Astrocyte (in vitro differentiated cells and primary cell): ENCODE measurements around the gene TMEM92. TPM values are rescaled to one million over a fixed set of nuclear protein-coding genes. Genes with fewer than 3 reads are reported as not detected.

Source experiments
- DNase-seq: peaks from one replicate; pipeline ENCODE4 v3.0.0-alpha.2; 2010; ENCODE audit warnings: low read depth
- FAIRE-seq: peaks from 2 replicates; lab custom pipeline; 2011; peaks lifted over from hg19 to GRCh38; lab: Jason Lieb, UNC
- H2AFZ ChIP-seq: 2 replicates; pipeline ENCODE4 v1.6.0; 2012; ENCODE audit warnings: low read depth, low read length, inconsistent platforms
- H3K27ac ChIP-seq: 2 replicates; pipeline ENCODE4 v1.5.1; 2011; ENCODE audit warnings: low read depth, low read length, inconsistent platforms
- H3K27me3 ChIP-seq: 2 replicates; pipeline ENCODE4 v1.6.0; 2011; ENCODE audit warnings: low read length, inconsistent platforms; ENCODE audit not compliant: insufficient read depth
- H3K36me3 ChIP-seq: 2 replicates; pipeline ENCODE4 v1.5.1; 2011; ENCODE audit warnings: low read length, inconsistent platforms; ENCODE audit not compliant: insufficient read depth
- H3K4me1 ChIP-seq: 2 replicates; pipeline ENCODE4 v1.5.1; 2011; ENCODE audit warnings: low read length, inconsistent platforms; ENCODE audit not compliant: insufficient read depth
- H3K4me2 ChIP-seq: 2 replicates; pipeline ENCODE4 v1.6.0; 2012; ENCODE audit warnings: low read length, inconsistent platforms
- H3K4me3 ChIP-seq: 2 replicates; pipeline ENCODE4 v1.5.1; 2011; ENCODE audit warnings: low read depth, mild to moderate bottlenecking, low read length, inconsistent platforms; ENCODE audit not compliant: insufficient read depth
- H3K79me2 ChIP-seq: 2 replicates; pipeline ENCODE4 v1.6.0; 2012; ENCODE audit warnings: mild to moderate bottlenecking, low read length, inconsistent platforms; ENCODE audit not compliant: insufficient read depth
- H3K9ac ChIP-seq: 2 replicates; pipeline ENCODE4 v1.6.0; 2012; ENCODE audit warnings: mild to moderate bottlenecking, low read length, inconsistent platforms
- H3K9me3 ChIP-seq: 2 replicates; pipeline ENCODE4 v1.5.1; 2012; ENCODE audit warnings: low read depth, mild to moderate bottlenecking, low read length, inconsistent platforms; ENCODE audit not compliant: insufficient read depth
- H4K20me1 ChIP-seq: 2 replicates; pipeline ENCODE4 v1.6.0; 2012; ENCODE audit warnings: low read length, inconsistent platforms; ENCODE audit not compliant: insufficient read depth
- H3K27ac Mint-ChIP-seq: one replicate; pipeline ENCODE4 v1.8.0; 2021; ENCODE audit warnings: mild to moderate bottlenecking, mixed read lengths; ENCODE audit not compliant: unreplicated experiment
- H3K27me3 Mint-ChIP-seq: one replicate; pipeline ENCODE4 v1.8.0; 2021; ENCODE audit warnings: low read depth, mixed read lengths; ENCODE audit not compliant: unreplicated experiment
- H3K36me3 Mint-ChIP-seq: one replicate; pipeline ENCODE4 v1.8.0; 2021; ENCODE audit warnings: low read depth, mixed read lengths; ENCODE audit not compliant: unreplicated experiment
- H3K4me1 Mint-ChIP-seq: one replicate; pipeline ENCODE4 v1.8.0; 2021; ENCODE audit warnings: low read depth, mixed read lengths; ENCODE audit not compliant: unreplicated experiment
- H3K4me3 Mint-ChIP-seq: one replicate; pipeline ENCODE4 v1.8.0; 2021; ENCODE audit warnings: mild to moderate bottlenecking, moderate library complexity, mixed read lengths; ENCODE audit not compliant: unreplicated experiment
- H3K9me3 Mint-ChIP-seq: one replicate; pipeline ENCODE4 v1.8.0; 2021; ENCODE audit warnings: mild to moderate bottlenecking, mixed read lengths; ENCODE audit not compliant: unreplicated experiment
- EZH2 ChIP-seq: IDR thresholded peaks from 2 replicates; pipeline ENCODE4 v1.6.1; 2012; ENCODE audit warnings: mild to moderate bottlenecking, low read length, inconsistent platforms; ENCODE audit not compliant: insufficient read depth
- total RNA-seq: library from RNA; stranded (reverse); gene quantifications from 2 replicates; pipeline ENCODE4 v1.2.1, GENCODE V29; 2021
- TF ChIP-seq, protein P1 (sequence below): IDR thresholded peaks from 2 replicates; pipeline ENCODE4 v1.5.1; 2011; ENCODE audit warnings: low read depth, mild to moderate bottlenecking, inconsistent platforms, low read length, moderate library complexity; ENCODE audit not compliant: insufficient read depth

The TMEM92 gene
- total RNA-seq, 1 donor from 2014 or later = 18.3 TPM

DNA sequence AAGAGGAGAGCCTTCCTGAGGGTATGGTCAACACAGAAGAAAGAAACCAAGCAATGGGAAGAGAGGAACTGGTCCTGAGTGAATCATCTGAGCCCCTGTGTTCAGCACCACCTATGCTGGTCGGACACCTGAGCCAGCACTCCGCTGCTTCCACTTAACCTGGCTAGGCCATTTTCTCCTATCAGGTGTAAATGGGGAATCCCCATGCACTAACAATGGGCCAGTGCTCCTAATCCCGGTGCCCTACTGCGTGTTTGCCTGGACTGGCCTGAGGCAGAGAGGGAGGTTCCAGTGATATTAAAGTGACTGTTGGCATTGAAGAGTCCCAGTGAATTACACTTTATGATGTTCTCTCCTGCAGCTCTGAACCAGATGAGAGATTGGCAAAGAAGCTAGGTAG, 37.2 kb downstream of the TMEM92 start:
- Histone ChIP-seq H3K9ac (no peak overlapping the region), H3K79me2 (no peaks in the 10 kb centered on the region), H3K27me3 (peaks cover 22% of the 10 kb centered on the region), H3K4me1 (no peaks in the 10 kb centered on the region), H2AFZ (no peak overlapping the region), H4K20me1 (no peaks in the 10 kb centered on the region), H3K27ac (no peak overlapping the region), H3K4me2 (no peak overlapping the region), H3K9me3 (no peaks in the 10 kb centered on the region), H3K4me3 (no peak overlapping the region), H3K36me3 (no peaks in the 10 kb centered on the region)
- Mint-ChIP-seq H3K27me3 (peaks cover 26% of the 10 kb centered on the region), H3K4me1 (peaks cover 5% of the 10 kb centered on the region), H3K36me3 (no peaks in the 10 kb centered on the region), H3K4me3 (no peak overlapping the region), H3K9me3 (peaks cover 8% of the 10 kb centered on the region), H3K27ac (no peak overlapping the region)
- DNase-seq (no peak), FAIRE-seq (no peak)
- TF ChIP-seq, protein P1, sequence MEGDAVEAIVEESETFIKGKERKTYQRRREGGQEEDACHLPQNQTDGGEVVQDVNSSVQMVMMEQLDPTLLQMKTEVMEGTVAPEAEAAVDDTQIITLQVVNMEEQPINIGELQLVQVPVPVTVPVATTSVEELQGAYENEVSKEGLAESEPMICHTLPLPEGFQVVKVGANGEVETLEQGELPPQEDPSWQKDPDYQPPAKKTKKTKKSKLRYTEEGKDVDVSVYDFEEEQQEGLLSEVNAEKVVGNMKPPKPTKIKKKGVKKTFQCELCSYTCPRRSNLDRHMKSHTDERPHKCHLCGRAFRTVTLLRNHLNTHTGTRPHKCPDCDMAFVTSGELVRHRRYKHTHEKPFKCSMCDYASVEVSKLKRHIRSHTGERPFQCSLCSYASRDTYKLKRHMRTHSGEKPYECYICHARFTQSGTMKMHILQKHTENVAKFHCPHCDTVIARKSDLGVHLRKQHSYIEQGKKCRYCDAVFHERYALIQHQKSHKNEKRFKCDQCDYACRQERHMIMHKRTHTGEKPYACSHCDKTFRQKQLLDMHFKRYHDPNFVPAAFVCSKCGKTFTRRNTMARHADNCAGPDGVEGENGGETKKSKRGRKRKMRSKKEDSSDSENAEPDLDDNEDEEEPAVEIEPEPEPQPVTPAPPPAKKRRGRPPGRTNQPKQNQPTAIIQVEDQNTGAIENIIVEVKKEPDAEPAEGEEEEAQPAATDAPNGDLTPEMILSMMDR = no peak
- TF ChIP-seq EZH2 = no peak

DNA sequence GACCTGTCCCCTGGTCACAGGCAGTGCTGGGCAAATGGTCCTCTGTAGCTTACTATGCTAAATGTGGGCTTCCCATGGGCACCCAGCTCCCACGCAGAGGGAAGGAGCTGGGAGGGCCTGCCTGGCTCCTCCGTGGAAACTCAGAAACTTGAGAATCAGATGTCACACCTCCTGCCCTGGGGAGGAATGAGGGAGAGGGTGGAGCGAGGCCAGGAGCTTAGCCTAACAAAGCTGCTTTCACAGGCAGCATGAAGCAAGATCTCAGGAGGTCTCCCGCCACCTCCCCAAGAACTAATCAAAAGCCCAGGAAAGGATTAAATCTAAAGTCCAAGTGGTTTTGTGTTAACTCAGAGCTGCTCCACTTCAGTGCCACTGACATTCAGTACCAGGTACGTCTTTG, 38.0 kb downstream of the TMEM92 start:
- Histone ChIP-seq H3K4me2 (no peak overlapping the region), H3K79me2 (no peaks in the 10 kb centered on the region), H3K27ac (no peak overlapping the region), H3K27me3 (peaks cover 25% of the 10 kb centered on the region), H4K20me1 (no peaks in the 10 kb centered on the region), H2AFZ (no peak overlapping the region), H3K9ac (no peak overlapping the region), H3K36me3 (no peaks in the 10 kb centered on the region), H3K9me3 (no peaks in the 10 kb centered on the region), H3K4me3 (no peak overlapping the region), H3K4me1 (no peaks in the 10 kb centered on the region)
- Mint-ChIP-seq H3K4me1 (peaks cover 5% of the 10 kb centered on the region), H3K27ac (no peak overlapping the region), H3K27me3 (peaks cover 26% of the 10 kb centered on the region), H3K36me3 (no peaks in the 10 kb centered on the region), H3K9me3 (peaks cover 8% of the 10 kb centered on the region), H3K4me3 (no peak overlapping the region)
- FAIRE-seq = no peak
- DNase-seq = no peak
- TF ChIP-seq, protein P1 = no peak
- no peak for TF ChIP-seq EZH2

DNA sequence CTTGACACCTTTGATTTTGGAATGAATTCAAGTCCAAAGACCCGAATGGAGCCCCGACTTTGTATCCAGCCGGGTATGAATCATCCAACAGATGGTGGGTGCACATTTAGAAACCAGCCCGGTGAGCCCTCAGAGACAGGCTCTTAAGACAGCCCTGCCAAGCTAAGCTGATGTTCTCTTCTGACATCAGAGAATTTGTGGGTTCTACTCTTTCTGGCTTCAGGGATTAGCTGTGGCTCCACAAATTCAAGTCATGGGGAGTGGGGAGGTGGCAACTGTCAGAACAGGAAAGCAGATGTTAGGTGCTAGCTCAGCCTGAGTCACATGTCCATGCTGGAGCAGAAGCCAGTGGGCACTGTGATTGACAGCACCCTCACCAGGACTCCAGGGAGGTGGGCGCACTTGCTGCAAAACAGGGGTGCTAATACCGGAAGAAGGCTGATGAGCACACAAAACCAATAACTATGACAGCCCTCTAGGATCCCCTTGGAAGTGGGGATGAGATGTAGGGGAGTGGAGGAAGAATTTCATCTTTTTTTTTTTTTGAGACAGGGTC, 40.3 kb downstream of the TMEM92 start:
- no peak overlapping the region for H3K27ac ChIP-seq
- Mint-ChIP-seq H3K4me3 (no peak overlapping the region), H3K9me3 (peaks cover 8% of the 10 kb centered on the region), H3K4me1 (peaks cover 5% of the 10 kb centered on the region), H3K27me3 (peaks cover 23% of the 10 kb centered on the region), H3K27ac (no peak overlapping the region), H3K36me3 (no peaks in the 10 kb centered on the region)
- H4K20me1 ChIP-seq = no peaks in the 10 kb centered on the region
- no peak for DNase-seq
- no peak overlapping the region for H3K4me3 ChIP-seq
- no peak for FAIRE-seq
- H3K9me3 ChIP-seq = no peaks in the 10 kb centered on the region
- H2AFZ ChIP-seq = no peak overlapping the region
- no peak overlapping the region for H3K4me2 ChIP-seq
- H3K4me1 ChIP-seq = no peaks in the 10 kb centered on the region
- H3K79me2 ChIP-seq = no peaks in the 10 kb centered on the region
- TF ChIP-seq, protein P1 = no peak
- no peak for TF ChIP-seq EZH2
- H3K9ac ChIP-seq = no peak overlapping the region
- H3K36me3 ChIP-seq = no peaks in the 10 kb centered on the region
- H3K27me3 ChIP-seq = peaks cover 32% of the 10 kb centered on the region
